Lung (tissue), 12 donors: Measurements from ENCODE around the gene HSPBAP1. TPM values are rescaled to one million over a fixed set of nuclear protein-coding genes. Genes with fewer than 3 reads are reported as not detected.

Experiments
- ATAC-seq: fragments of 200-7000 bp; cut with Tn5 transposase; one replicate; pipeline ENCODE4 v1.9.1; 2020; ENCODE audit warnings: moderate number of reproducible peaks; ENCODE audit not compliant: insufficient read depth, low FRiP score
- DNase-seq, 3 donors: peaks; one replicate each; pipeline ENCODE4 v3.0.0-alpha.2; 2013 to 2017
- H3K27ac ChIP-seq, 2 donors: one replicate each; pipeline ENCODE4 v1.5.1; 2013; ENCODE audit warnings: mild to moderate bottlenecking in 2 of 2, moderate library complexity in 2 of 2, control low read depth in 1 of 2, inconsistent platforms in 1 of 2, low read depth in 1 of 2, low read length in 1 of 2
- H3K27me3 ChIP-seq, 3 donors: one replicate each; pipeline ENCODE4 v1.5.1; 2013; ENCODE audit warnings: low read length in 2 of 3; ENCODE audit not compliant: control insufficient read depth in 3 of 3, insufficient read depth in 3 of 3
- H3K36me3 ChIP-seq, 4 donors: one replicate each; pipeline ENCODE4 v1.5.1; 2013; ENCODE audit warnings: low read length in 4 of 4, mild to moderate bottlenecking in 1 of 4, moderate library complexity in 1 of 4; ENCODE audit not compliant: control insufficient read depth in 4 of 4, insufficient read depth in 4 of 4
- H3K4me1 ChIP-seq, 5 donors: one replicate each; pipeline ENCODE4 v1.5.1; 2013; ENCODE audit warnings: low read length in 5 of 5, mild to moderate bottlenecking in 2 of 5, moderate library complexity in 1 of 5; ENCODE audit not compliant: control insufficient read depth in 5 of 5, insufficient read depth in 5 of 5
- H3K4me3 ChIP-seq: one replicate; pipeline ENCODE4 v1.5.1; 2013; ENCODE audit warnings: mild to moderate bottlenecking, control low read depth, moderate library complexity
- H3K9ac ChIP-seq, 2 donors: one replicate each; pipeline ENCODE4 v1.5.1; 2013; ENCODE audit warnings: low read length in 2 of 2, control low read depth in 1 of 2; ENCODE audit not compliant: insufficient read depth in 1 of 2
- H3K9me3 ChIP-seq, 4 donors: one replicate each; pipeline ENCODE4 v1.5.1; 2013; ENCODE audit warnings: low read length in 3 of 4, mild to moderate bottlenecking in 1 of 4, moderate library complexity in 1 of 4; ENCODE audit not compliant: control insufficient read depth in 4 of 4, insufficient read depth in 3 of 4
- WGBS, 2 donors: extraction: QIAGEN DNeasy Blood & Tissue Kit; methylation state at CpG; one replicate each; pipeline ENCODE4 v1.1.7; 2013; 5-methylcytosine and 5-hydroxymethylcytosine counted together
- polyA plus RNA-seq, 2 donors: library from polyadenylated mRNA; stranded (reverse); fragments of 200-250 nt; gene quantifications; one replicate each; pipeline ENCODE4 v1.2.1, GENCODE V29; 2013
- total RNA-seq, 2 donors: library from RNA; depleted of rRNA in 1 of 2; stranded (reverse); fragments of >200 nt in 1 of 2; gene quantifications; one replicate each; pipeline ENCODE4 v1.2.1, GENCODE V29; 2014 to 2021
- TF ChIP-seq, protein P1 (sequence below): IDR thresholded peaks from 2 replicates; pipeline ENCODE4 v1.5.1; 2012; ENCODE audit warnings: mild to moderate bottlenecking; ENCODE audit errors: control extremely low read depth, extremely low read depth
- donor health status: control.
- donor health status: control.
- donor health status: Bipolar disorder and iron deficiency.
- donor health status: healthy.
- donor health status: DM: yes; HTN: yes; CAD: no.

HSPBAP1 gene
- total and polyA plus RNA-seq, 4 donors, result 8.4 to 15.9 (median 11.1) TPM

DNA sequence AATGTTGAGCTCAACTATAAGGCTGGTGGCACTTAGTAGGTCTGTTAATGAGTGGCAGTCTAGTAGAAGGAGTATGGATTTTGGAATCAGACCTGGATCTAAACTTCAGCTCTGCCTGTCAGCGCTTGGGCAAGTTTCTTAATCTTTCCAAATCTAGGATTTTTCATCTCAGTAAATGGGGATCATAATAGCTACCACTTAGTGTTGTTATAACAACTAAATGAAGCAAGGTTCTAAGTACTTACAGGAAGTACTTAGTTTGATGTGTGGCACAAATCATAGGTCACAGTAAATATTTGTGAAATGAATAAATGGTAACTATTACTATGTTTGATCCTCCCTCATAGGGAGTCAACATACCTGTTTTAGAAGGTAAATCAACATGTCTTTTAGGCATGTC, 32.6 kb upstream of the HSPBAP1 start:
- Histone ChIP-seq H3K36me3 (peaks cover 0 to 24% (median 14%) of the 10 kb centered on the region in 4 donors), H3K9ac (no peak overlapping the region), H3K4me1 (peaks cover 0 to 1% (median 0%) of the 10 kb centered on the region in 5 donors), H3K27ac (no peak overlapping the region), H3K27me3 (no peaks in the 10 kb centered on the region), H3K9me3 (no peaks in the 10 kb centered on the region), H3K4me3 (no peak overlapping the region)
- WGBS, 2 donors, result 84 to 94% methylated on average over 1 of the region's 1 CpG
- no peak for ATAC-seq
- TF ChIP-seq, protein P1, sequence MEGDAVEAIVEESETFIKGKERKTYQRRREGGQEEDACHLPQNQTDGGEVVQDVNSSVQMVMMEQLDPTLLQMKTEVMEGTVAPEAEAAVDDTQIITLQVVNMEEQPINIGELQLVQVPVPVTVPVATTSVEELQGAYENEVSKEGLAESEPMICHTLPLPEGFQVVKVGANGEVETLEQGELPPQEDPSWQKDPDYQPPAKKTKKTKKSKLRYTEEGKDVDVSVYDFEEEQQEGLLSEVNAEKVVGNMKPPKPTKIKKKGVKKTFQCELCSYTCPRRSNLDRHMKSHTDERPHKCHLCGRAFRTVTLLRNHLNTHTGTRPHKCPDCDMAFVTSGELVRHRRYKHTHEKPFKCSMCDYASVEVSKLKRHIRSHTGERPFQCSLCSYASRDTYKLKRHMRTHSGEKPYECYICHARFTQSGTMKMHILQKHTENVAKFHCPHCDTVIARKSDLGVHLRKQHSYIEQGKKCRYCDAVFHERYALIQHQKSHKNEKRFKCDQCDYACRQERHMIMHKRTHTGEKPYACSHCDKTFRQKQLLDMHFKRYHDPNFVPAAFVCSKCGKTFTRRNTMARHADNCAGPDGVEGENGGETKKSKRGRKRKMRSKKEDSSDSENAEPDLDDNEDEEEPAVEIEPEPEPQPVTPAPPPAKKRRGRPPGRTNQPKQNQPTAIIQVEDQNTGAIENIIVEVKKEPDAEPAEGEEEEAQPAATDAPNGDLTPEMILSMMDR, result no peak
- no peak for DNase-seq

DNA sequence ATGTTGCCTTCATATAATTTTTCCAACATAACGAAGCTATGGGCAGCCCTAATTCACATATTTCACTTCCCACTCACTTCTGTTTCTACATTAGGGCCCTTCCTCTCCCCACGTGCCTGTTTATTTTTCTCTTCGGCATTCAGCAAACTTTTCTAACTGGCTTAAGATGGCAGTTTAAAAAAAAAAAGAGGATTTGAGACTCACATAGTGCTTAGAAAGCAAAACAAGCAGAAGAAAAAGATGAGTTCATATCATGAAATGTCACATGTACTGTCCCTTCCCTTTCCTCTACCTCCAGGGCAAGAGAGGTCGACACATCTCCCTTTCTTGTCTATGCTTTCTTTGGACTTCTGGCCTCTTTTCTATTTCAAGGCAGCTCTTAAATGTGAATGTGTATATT, 31.8 kb upstream of the HSPBAP1 start:
- no peak overlapping the region for H3K27ac ChIP-seq
- H3K36me3 ChIP-seq, result peaks cover 2 to 22% (median 13%) of the 10 kb centered on the region in 4 donors
- DNase-seq (peak in 2 of 3 donors; percentile 20 to 22), ATAC-seq (peak; percentile 19)
- peaks cover 0 to 1% (median 0%) of the 10 kb centered on the region in 5 donors for H3K4me1 ChIP-seq
- no peak overlapping the region for H3K4me3 ChIP-seq
- H3K9ac ChIP-seq, result no peak overlapping the region
- TF ChIP-seq, protein P1, result no peak
- no peaks in the 10 kb centered on the region for H3K27me3 ChIP-seq
- 69 to 72% methylated on average over 4 of the region's 4 CpGs for WGBS, 2 donors
- no peaks in the 10 kb centered on the region for H3K9me3 ChIP-seq

DNA sequence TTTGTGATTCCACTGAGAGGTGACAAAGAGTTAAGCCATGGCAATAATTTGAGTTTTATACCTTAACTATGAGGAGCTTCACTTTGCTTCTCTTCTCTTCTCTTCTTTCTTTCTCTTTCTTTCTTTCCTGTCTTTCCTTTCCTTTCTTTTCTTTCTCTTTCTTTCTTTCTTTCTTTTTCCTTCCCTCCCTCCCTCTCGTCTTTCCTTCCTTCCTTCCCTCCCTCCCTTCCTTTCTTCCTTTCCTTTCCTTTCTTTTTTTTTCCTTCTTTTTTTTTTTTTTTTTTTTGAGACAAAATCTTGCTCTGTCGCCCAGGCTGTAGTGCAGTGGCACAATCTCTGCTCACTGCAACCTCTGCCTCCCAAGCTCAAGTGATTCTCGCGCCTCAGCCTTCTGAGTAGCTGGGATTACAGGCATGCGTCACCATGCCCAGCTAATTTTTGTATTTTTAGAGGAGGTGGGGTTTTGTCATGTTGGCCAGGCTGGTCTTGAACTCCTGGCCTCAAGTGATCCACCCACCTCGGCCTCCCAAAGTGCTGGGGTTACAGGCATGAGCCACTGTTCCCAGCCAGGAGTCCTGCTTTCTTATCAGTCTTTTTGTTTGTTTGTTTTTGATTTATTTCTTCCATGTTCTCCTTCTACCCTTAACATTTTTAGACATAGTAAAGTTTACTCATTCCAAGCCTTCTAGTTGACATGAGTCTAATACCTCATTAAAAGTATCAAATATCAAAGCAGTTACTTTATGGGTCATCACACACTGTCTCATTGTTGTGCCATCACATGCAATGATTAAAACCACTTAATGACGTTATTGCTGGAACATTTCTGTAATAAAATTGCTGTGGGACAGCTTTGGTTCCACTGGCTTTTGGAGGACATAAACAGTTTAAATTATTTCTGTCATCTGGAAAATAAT, 31.1 kb upstream of the HSPBAP1 start:
- peaks cover 0 to 1% (median 0%) of the 10 kb centered on the region in 5 donors for H3K4me1 ChIP-seq
- DNase-seq, result peak in 2 of 3 donors; percentile 56 to 66
- no peak overlapping the region for H3K27ac ChIP-seq
- WGBS, 2 donors, result 90 to 94% methylated on average over 7 of the region's 7 CpGs
- TF ChIP-seq, protein P1, result no peak
- H3K9ac ChIP-seq, result no peak overlapping the region
- H3K27me3 ChIP-seq, result no peaks in the 10 kb centered on the region
- H3K36me3 ChIP-seq, result peaks cover 2 to 22% (median 13%) of the 10 kb centered on the region in 4 donors
- H3K4me3 ChIP-seq, result no peak overlapping the region
- no peak for ATAC-seq
- H3K9me3 ChIP-seq, result no peaks in the 10 kb centered on the region
